Endothelial cell of umbilical vein (primary cell): ENCODE data around the gene SORCS3. TPM values are rescaled to one million over a fixed set of nuclear protein-coding genes. Genes with fewer than 3 reads are reported as not detected.

ENCODE experiments used
- BruUV-seq: library from RNA; stranded (reverse); fragments of 400-500 nt; replicated peaks from 2 replicates; lab custom pipeline; 2021; lab: Mats Ljungman, UMichigan
- CTCF ChIA-PET: fragments of 300-600, 350-600 bp; sonication (Branson Sonifier 250); formaldehyde crosslinking; loops from one replicate; lab custom pipeline; 2021; ENCODE audit warnings: antibody characterized with exemption, inconsistent platforms; lab: Charles Lee
- POLR2A ChIA-PET: fragments of 300-600, 350-600 bp; sonication (Branson Sonifier 250); formaldehyde crosslinking; loops from one replicate; lab custom pipeline; 2021; ENCODE audit warnings: antibody characterized with exemption, inconsistent platforms; lab: Charles Lee
- DNase-seq: peaks from one replicate; pipeline ENCODE4 v3.0.0-alpha.2; 2011; ENCODE audit warnings: low read depth, low spot score
- FAIRE-seq: peaks from 2 replicates; lab custom pipeline; 2011; peaks lifted over from hg19 to GRCh38; lab: Jason Lieb, UNC
- H2AFZ ChIP-seq: 2 replicates; pipeline ENCODE4 v1.6.0; 2012; ENCODE audit warnings: low read depth, low read length, control low read depth, inconsistent platforms
- H3K27ac ChIP-seq: 2 replicates; pipeline ENCODE4 v1.5.1; 2011; ENCODE audit warnings: low read depth, mild to moderate bottlenecking, control low read depth, low read length, moderate library complexity; ENCODE audit not compliant: insufficient read depth
- H3K27me3 ChIP-seq, 2 experiments: 2 replicates each; pipeline versions ENCODE4 v1.6.0 to v1.6.1; 2011; ENCODE audit warnings: low read length in 2 of 2, mixed read lengths in 1 of 2; ENCODE audit not compliant: control insufficient read depth in 2 of 2, insufficient read depth in 2 of 2
- H3K36me3 ChIP-seq, 2 experiments: 2 replicates in 1 of 2; 3 replicates in 1 of 2; pipeline ENCODE4 v1.5.1; 2011; ENCODE audit warnings: low read length in 2 of 2, mild to moderate bottlenecking in 1 of 2, moderate library complexity in 1 of 2; ENCODE audit not compliant: control insufficient read depth in 2 of 2, insufficient read depth in 2 of 2; ENCODE audit errors: extremely low read depth in 1 of 2
- H3K4me1 ChIP-seq: 3 replicates; pipeline ENCODE4 v1.5.1; 2011; ENCODE audit warnings: mild to moderate bottlenecking, low read length; ENCODE audit not compliant: control insufficient read depth, insufficient read depth; ENCODE audit errors: extremely low read depth
- H3K4me2 ChIP-seq: 2 replicates; pipeline ENCODE4 v1.6.1; 2011; ENCODE audit warnings: low read length, control low read depth, mixed read lengths; ENCODE audit not compliant: insufficient read depth
- H3K4me3 ChIP-seq, 3 experiments: fragments of 200-600 bp in 1 of 3; sonication (generic), shearing (Covaris generic) in 1 of 3; replicated peaks in 1 of 3; 2 replicates each; pipeline ENCODE4 v1.5.1; 2011 to 2016; ENCODE audit warnings: control low read depth in 3 of 3, low read length in 3 of 3, mild to moderate bottlenecking in 2 of 3, inconsistent platforms in 1 of 3, low read depth in 1 of 3, moderate library complexity in 1 of 3; ENCODE audit not compliant: insufficient read depth in 1 of 3
- H3K79me2 ChIP-seq: 2 replicates; pipeline ENCODE4 v1.6.0; 2012; ENCODE audit warnings: low read length, inconsistent platforms; ENCODE audit not compliant: control insufficient read depth, insufficient read depth
- H3K9ac ChIP-seq: replicated peaks from 2 replicates; pipeline ENCODE3; 2011; ENCODE audit warnings: low read length, control low read depth; ENCODE audit not compliant: insufficient read depth; ENCODE audit errors: extremely low read depth
- H3K9me1 ChIP-seq: replicated peaks from 3 replicates; pipeline ENCODE4 v1.6.0; 2011; ENCODE audit warnings: mild to moderate bottlenecking, low read length; ENCODE audit not compliant: control insufficient read depth, insufficient read depth; ENCODE audit errors: extremely low read depth
- H3K9me3 ChIP-seq: replicated peaks from 2 replicates; pipeline ENCODE4 v1.5.1; 2012; ENCODE audit warnings: low read length, inconsistent platforms; ENCODE audit not compliant: control insufficient read depth, insufficient read depth
- H4K20me1 ChIP-seq: replicated peaks from 2 replicates; pipeline ENCODE3; 2011; ENCODE audit warnings: mild to moderate bottlenecking, low read length; ENCODE audit not compliant: control insufficient read depth, insufficient read depth; ENCODE audit errors: extremely low read depth
- CTCF ChIP-seq, 2 donors: IDR thresholded peaks; 1 replicate in 1 of 2; 2 replicates in 1 of 2; pipeline ENCODE4 v1.5.1; 2011; ENCODE audit warnings: low read length in 2 of 2, mild to moderate bottlenecking in 2 of 2, moderate library complexity in 2 of 2, control low read depth in 1 of 2, inconsistent platforms in 1 of 2, low read depth in 1 of 2; ENCODE audit not compliant: insufficient read depth in 1 of 2; ENCODE audit errors: extremely low read depth in 1 of 2
- EZH2 ChIP-seq: IDR thresholded peaks from 2 replicates; pipeline ENCODE4 v1.6.1; 2012; ENCODE audit warnings: borderline replicate concordance, low read depth, mild to moderate bottlenecking, moderate library complexity, low read length, inconsistent platforms; ENCODE audit not compliant: severe bottlenecking
- FOS ChIP-seq: IDR thresholded peaks from 2 replicates; pipeline ENCODE4 v1.6.1; 2011; ENCODE audit warnings: mild to moderate bottlenecking, low read length, moderate library complexity, borderline replicate concordance; ENCODE audit not compliant: insufficient read depth
- GATA2 ChIP-seq: IDR thresholded peaks from 2 replicates; pipeline ENCODE4 v1.7.0; 2011; ENCODE audit warnings: low read depth, mild to moderate bottlenecking, moderate library complexity, mixed read lengths, low read length; ENCODE audit not compliant: insufficient read length, insufficient read depth
- JUN ChIP-seq: IDR thresholded peaks from 2 replicates; pipeline ENCODE4 v1.6.1; 2011; ENCODE audit warnings: borderline replicate concordance, low read depth; ENCODE audit not compliant: insufficient read length, insufficient read depth
- MAX ChIP-seq: IDR thresholded peaks from 2 replicates; pipeline ENCODE4 v1.6.1; 2011; ENCODE audit not compliant: insufficient read depth, insufficient read length
- MYC ChIP-seq: IDR thresholded peaks from one replicate; pipeline ENCODE4 v1.6.1; 2011; ENCODE audit warnings: mild to moderate bottlenecking, low read depth, low read length
- POLR2A ChIP-seq: IDR thresholded peaks from 2 replicates; pipeline ENCODE4 v1.6.1; 2012; ENCODE audit warnings: low read depth, mild to moderate bottlenecking, control low read depth, low read length
- POLR2AphosphoS5 ChIP-seq: IDR thresholded peaks from 2 replicates; pipeline ENCODE4 v1.6.1; 2012; ENCODE audit warnings: low read depth, mild to moderate bottlenecking, control low read depth, low read length, moderate library complexity; ENCODE audit not compliant: insufficient read depth
- dilution Hi-C: fragments of 300-500 bp; cut with MboI; formaldehyde crosslinking; loops from one replicate; pipeline ENCODE4 v1.15.0; 2019; ENCODE audit warnings: low sequenced_read_pairs; ENCODE audit not compliant: extremely low pct_ligation_motif_present
- intact Hi-C: fragments of 100-400 bp; cut with micrococcal nuclease; formaldehyde crosslinking; loops from one replicate; pipeline ENCODE4 v1.10.0; 2022
- polyA plus RNA-seq, 4 experiments: library from polyadenylated mRNA; depleted of rRNA in 3 of 4; stranded (reverse) in 3 of 4; unstranded in 1 of 4; fragments of >200 nt; gene quantifications; 2 replicates each; pipeline versions ENCODE4 v1.2.1 to v1.2.3, GENCODE V29; 2011 to 2012; ENCODE audit warnings: missing spikeins in 1 of 4
- total RNA-seq: library from RNA; stranded (reverse); gene quantifications from 2 replicates; pipeline ENCODE4 v1.2.3, GENCODE V29; 2021

SORCS3 gene
- total and polyA plus RNA-seq, 2 donors (not counting 3 experiments of a cell fraction or from before 2014, with no cell fraction given) = not detected

GRCh38 chr10:104880624-104881398 is 239.7 kb downstream of the SORCS3 start:
- DNase-seq (no peak), FAIRE-seq (no peak)
- Histone ChIP-seq H4K20me1 (no peaks in the 10 kb centered on the region), H3K27me3 (no peaks in the 10 kb centered on the region), H3K9me3 (peaks cover 5% of the 10 kb centered on the region), H3K79me2 (no peaks in the 10 kb centered on the region), H3K4me3 (no peak overlapping the region), H3K36me3 (no peaks in the 10 kb centered on the region), H3K9me1 (no peaks in the 10 kb centered on the region), H2AFZ (no peak overlapping the region), H3K9ac (no peak overlapping the region), H3K4me2 (no peak overlapping the region), H3K27ac (no peak overlapping the region), H3K4me1 (no peaks in the 10 kb centered on the region)
- ChIA-PET POLR2A (no interaction called here), CTCF (no interaction called here)
- dilution Hi-C loops (no loop called here), intact Hi-C loops (no loop called here)
- TF ChIP-seq MAX = no peak
- no peak for TF ChIP-seq JUN
- TF ChIP-seq POLR2A = no peak
- no peak for TF ChIP-seq FOS
- no peak for TF ChIP-seq GATA2
- no peak for TF ChIP-seq POLR2AphosphoS5
- TF ChIP-seq EZH2 = no peak
- TF ChIP-seq CTCF (IDR thresholded peaks at IDR 0.05; ENCODE audit: extremely low read depth in 1 of 2, insufficient read depth in 1 of 2, low read depth in 1 of 2, low read length in 2 of 2) = no peak
- TF ChIP-seq MYC = no peak
- BruUV-seq = no TSS peak
